ENCODE measurements around the gene MMS19.
"Not testable (repeated sequence)": the region's sequence is repeated elsewhere in the genome, so short reads cannot be mapped to it uniquely, and the experiment has no call there.

Gene MMS19

GRCh38 chr10:97498076-97498840 is at the start of gene MMS19:
MMS19 (minus strand) TSS chr10:97498422; CDS start chr10:97498384, 38 bp downstream.
- peak; percentile 96 for DNase-seq

- DNase-seq, result no peak
Observed at GRCh38 chr10:97547962-97548361, 49.7 kb upstream of the MMS19 start.

GRCh38 chr10:97547271-97547600 is 49.0 kb upstream of the MMS19 start:
- no peak for DNase-seq

- no peak for DNase-seq
Observed at GRCh38 chr10:97546456-97547270, 48.4 kb upstream of the MMS19 start.

- peak; percentile 14 for DNase-seq
Observed at GRCh38 chr10:97543025-97543546, 44.9 kb upstream of the MMS19 start.

GRCh38 chr10:97542169-97543024 is 44.2 kb upstream of the MMS19 start:
- DNase-seq, result peak; percentile 23

GRCh38 chr10:97540669-97541500 is 42.7 kb upstream of the MMS19 start:
- no peak for DNase-seq

GRCh38 chr10:97539523-97540200 is 41.4 kb upstream of the MMS19 start:
- DNase-seq, result no peak

GRCh38 chr10:97538839-97539238 is 40.6 kb upstream of the MMS19 start:
- DNase-seq, result no peak

- no peak for DNase-seq
Observed at GRCh38 chr10:97538411-97538810, 40.2 kb upstream of the MMS19 start.

GRCh38 chr10:97537186-97537869 is 39.1 kb upstream of the MMS19 start:
- DNase-seq, result no peak

GRCh38 chr10:97534746-97535367 is 36.6 kb upstream of the MMS19 start:
- DNase-seq, result peak; percentile 46

GRCh38 chr10:97533888-97534287 is 35.7 kb upstream of the MMS19 start:
- DNase-seq, result no peak

GRCh38 chr10:97532935-97533671 is 34.9 kb upstream of the MMS19 start:
- peak; percentile 20 for DNase-seq

GRCh38 chr10:97531401-97531986 is 33.3 kb upstream of the MMS19 start:
- no peak for DNase-seq

- DNase-seq, result no peak
Observed at GRCh38 chr10:97529685-97530465, 31.7 kb upstream of the MMS19 start.

- not testable (repeated sequence) for DNase-seq
Observed at GRCh38 chr10:97528876-97529275, 30.7 kb upstream of the MMS19 start.

- no peak for DNase-seq
Observed at GRCh38 chr10:97525683-97526110, 27.5 kb upstream of the MMS19 start.
